Left forelimb (tissue), 1 donor: ENCODE measurements around the gene INTS2.
"Not testable (repeated sequence)": the region's sequence is repeated elsewhere in the genome, so short reads cannot be mapped to it uniquely, and the experiment has no call there.

Experiments
- DNase-seq: peaks from one replicate; pipeline ENCODE4 v3.0.0-alpha.2; 2018; ENCODE audit warnings: low spot score

INTS2 gene

GRCh38 chr17:61821655-61822054, 106.1 kb downstream of the INTS2 start:
- no peak for DNase-seq

- DNase-seq, result not testable (repeated sequence)
Measured at GRCh38 chr17:61819265-61819664, 108.5 kb downstream of the INTS2 start.

DNA sequence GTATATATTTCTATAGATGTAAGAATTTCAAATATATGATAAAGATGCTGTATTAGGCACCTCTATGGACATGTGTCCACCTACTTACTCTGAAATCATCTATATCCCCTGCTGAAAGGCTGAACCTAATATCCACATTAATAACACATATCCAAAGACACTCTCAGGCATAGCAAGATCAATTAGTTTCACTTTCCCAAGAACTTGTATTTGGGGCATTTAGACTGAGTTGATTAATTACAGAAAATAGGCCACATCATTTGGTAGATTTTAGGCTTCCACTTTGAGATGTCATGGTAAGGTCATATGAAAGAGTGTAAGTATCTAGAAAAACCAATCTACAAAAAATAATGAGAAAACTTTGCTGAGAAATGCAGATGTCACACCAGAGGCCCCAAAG, 109.6 kb downstream of the INTS2 start:
- no peak for DNase-seq

GRCh38 chr17:61817452-61817851, 110.3 kb downstream of the INTS2 start:
- no peak for DNase-seq

DNA sequence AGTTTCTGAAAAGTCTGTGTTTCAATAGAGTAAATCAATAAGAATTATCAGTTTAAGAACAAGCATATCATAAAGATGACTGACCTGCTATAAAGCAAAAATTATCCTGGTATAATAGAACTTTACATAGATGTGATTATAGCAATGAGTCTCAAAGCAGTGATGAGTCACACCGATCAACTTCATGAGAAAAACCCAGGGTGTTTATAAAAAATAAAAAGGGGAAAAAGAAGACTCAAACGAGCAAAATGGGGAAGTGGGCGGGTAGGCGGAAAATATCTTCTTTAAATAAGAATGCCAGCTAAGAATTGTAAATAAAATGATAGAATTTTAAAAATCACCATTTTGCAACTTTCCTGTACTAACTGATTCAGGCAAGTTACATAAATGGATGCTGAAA, 111.2 kb downstream of the INTS2 start:
- no peak for DNase-seq

DNA sequence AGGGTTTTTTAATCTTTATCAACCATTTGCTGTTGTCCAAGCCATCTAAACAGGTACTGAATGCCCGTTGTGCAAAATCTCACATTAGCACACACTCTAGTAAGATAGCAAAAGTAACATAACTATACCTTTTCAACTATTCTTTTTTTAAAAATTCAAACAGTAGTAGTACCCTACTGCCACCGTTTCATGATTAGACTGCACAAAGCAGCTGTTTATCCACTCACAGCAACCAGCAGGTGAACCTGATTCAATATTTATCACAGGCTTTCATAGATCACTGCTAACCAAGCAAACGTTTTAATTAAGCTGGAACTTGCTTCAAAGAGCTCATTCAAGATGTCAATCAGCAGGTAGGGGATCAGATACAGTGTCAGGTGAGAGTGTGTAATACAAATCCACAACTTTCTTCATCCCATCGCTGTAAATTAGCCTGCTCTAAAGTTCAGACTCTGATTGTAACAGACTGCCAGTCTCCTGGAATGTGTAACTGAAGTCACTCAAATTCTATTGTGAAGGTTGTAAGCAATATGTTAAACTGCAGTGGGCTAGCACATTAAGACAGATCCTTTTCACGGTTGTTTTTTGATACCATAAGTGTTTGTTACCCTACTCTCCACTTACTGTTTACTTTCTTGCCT, 111.8 kb downstream of the INTS2 start:
- no peak for DNase-seq
